22Rv1 (cell line): Measurements from ENCODE around the gene TMEM25.

Source experiments
- H3K27ac ChIP-seq: fragments of 450-650 bp; 2 replicates; pipeline ENCODE4 v1.5.1; 2017
- ZFX ChIP-seq: fragments of 450-650 bp; IDR thresholded peaks from 2 replicates; pipeline ENCODE4 v1.6.1; 2017; ENCODE audit warnings: antibody characterized with exemption, borderline replicate concordance
- TF ChIP-seq, protein P1 (sequence below): fragments of 450-650 bp; IDR thresholded peaks from 2 replicates; pipeline ENCODE4 v1.5.1; 2017; ENCODE audit warnings: mild to moderate bottlenecking

Gene TMEM25

DNA sequence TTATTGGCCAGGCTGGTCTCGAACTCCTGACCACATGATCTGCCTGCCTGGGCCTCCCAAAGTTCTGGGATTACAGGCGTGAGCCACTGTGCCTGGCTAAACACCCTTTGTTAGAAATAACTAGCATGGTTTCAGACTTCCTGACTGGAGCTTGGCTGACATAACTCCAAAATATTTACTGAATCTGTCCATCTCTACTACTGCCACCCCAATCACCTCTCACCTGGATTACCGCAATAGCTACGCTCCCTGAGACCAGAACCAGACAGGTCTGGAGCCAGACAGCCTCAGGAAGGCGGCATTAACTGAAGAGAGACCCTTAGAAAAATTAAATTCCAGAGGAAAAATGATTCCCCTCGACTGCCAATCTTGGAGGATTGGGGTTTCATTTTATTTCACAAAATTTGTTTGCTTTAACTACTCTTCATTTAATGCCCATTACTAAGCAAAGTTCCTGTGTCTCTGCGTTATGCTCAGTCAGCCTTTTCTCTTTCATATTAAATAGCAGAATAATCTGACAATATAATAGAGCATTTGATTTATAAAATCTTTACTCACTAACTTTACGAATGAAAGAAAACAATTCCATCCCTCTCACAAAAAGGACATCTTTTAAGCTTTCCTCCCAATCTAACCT is 13.1 kb downstream of the TMEM25 start:
- no peak overlapping the region for H3K27ac ChIP-seq

GRCh38 chr11:118544647-118545010 is 13.6 kb downstream of the TMEM25 start:
- no peak overlapping the region for H3K27ac ChIP-seq
- TF ChIP-seq, protein P1, sequence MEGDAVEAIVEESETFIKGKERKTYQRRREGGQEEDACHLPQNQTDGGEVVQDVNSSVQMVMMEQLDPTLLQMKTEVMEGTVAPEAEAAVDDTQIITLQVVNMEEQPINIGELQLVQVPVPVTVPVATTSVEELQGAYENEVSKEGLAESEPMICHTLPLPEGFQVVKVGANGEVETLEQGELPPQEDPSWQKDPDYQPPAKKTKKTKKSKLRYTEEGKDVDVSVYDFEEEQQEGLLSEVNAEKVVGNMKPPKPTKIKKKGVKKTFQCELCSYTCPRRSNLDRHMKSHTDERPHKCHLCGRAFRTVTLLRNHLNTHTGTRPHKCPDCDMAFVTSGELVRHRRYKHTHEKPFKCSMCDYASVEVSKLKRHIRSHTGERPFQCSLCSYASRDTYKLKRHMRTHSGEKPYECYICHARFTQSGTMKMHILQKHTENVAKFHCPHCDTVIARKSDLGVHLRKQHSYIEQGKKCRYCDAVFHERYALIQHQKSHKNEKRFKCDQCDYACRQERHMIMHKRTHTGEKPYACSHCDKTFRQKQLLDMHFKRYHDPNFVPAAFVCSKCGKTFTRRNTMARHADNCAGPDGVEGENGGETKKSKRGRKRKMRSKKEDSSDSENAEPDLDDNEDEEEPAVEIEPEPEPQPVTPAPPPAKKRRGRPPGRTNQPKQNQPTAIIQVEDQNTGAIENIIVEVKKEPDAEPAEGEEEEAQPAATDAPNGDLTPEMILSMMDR: no peak
- no peak for TF ChIP-seq ZFX

More for the DNA sequence above, 13.1 kb downstream of the TMEM25 start:
- TF ChIP-seq ZFX: no peak
- TF ChIP-seq, protein P1: no peak

DNA sequence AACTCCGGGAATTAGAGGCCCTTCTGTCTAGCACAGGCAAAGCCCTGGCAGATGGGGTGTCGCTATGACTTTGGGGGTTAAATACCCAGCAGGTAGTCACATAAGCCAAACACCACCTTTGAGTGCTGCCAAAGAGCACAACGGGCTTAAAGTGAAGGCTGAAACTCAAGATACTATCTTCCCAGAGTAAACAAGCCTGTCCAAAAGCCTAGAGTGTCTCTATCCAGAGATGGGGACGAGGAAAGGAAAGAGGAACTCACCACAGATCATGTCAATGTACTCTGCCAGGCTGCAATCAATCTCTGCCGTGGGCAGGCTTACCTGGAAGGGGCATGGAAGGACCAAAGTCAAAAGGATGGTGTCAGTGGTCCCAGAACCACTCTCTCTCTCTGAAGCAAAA is 14.5 kb downstream of the TMEM25 start:
- TF ChIP-seq, protein P1: no peak
- TF ChIP-seq ZFX: no peak

GRCh38 chr11:118547132-118547531 is 16.1 kb downstream of the TMEM25 start:
- no peak for TF ChIP-seq ZFX
- TF ChIP-seq, protein P1: no peak
- no peak overlapping the region for H3K27ac ChIP-seq

More for the DNA sequence above, 14.5 kb downstream of the TMEM25 start:
- no peak overlapping the region for H3K27ac ChIP-seq

- no peak overlapping the region for H3K27ac ChIP-seq
These were observed 21.3 kb downstream of the TMEM25 start for GRCh38 chr11:118552341-118552740.

GRCh38 chr11:118560806-118561205 is 29.8 kb downstream of the TMEM25 start:
- TF ChIP-seq ZFX: no peak
- TF ChIP-seq, protein P1: no peak
- no peak overlapping the region for H3K27ac ChIP-seq

More at GRCh38 chr11:118552341-118552740, 21.3 kb downstream of the TMEM25 start:
- TF ChIP-seq, protein P1: no peak
- TF ChIP-seq ZFX: no peak

- TF ChIP-seq ZFX: no peak
- TF ChIP-seq, protein P1: no peak
- H3K27ac ChIP-seq: no peak overlapping the region
These were observed 34.1 kb downstream of the TMEM25 start for GRCh38 chr11:118565051-118565450.
